ENCODE results near the gene CHTOP. TPM values are rescaled to one million over a fixed set of nuclear protein-coding genes. Genes with fewer than 3 reads are reported as not detected.

Gene CHTOP
- total and polyA plus RNA-seq, 2 of the 8 experiments (the other 6 are each of a cell fraction or from before 2014, with no cell fraction given): 84.6 to 104 TPM

- Histone ChIP-seq H2BK12ac (ENCODE audit: low read depth, low read length) (no peak overlapping the region), H3K23ac (ENCODE audit: insufficient read length) (no peak overlapping the region), H2AK5ac (ENCODE audit: low read depth, low read length) (no peak overlapping the region), H3K4me1 (replicated peaks in 1 of 4; ENCODE audit: control insufficient read depth in 3 of 4, insufficient read depth in 4 of 4, low read length in 3 of 4) (no peaks in the 10 kb centered on the region), H3K79me2 (ENCODE audit: control insufficient read depth in 1 of 2, insufficient read depth in 2 of 2, low read length in 2 of 2) (no peaks in the 10 kb centered on the region), H3K18ac (ENCODE audit: extremely low read depth, low read length) (no peak overlapping the region), H3K4me3 (ENCODE audit: extremely low read depth in 1 of 4, insufficient read depth in 2 of 4, low read depth in 3 of 4, low read length in 4 of 4) (no peak overlapping the region), H3K27ac (ENCODE audit: low read depth, low read length) (no peak overlapping the region), H3K36me3 (ENCODE audit: control insufficient read depth in 2 of 4, insufficient read depth in 4 of 4, low read length in 3 of 4) (peaks cover 0 to 5% (median 4%) of the 10 kb centered on the region in 4 experiments; a peak in 2 of 8 replicates), H3K14ac (ENCODE audit: insufficient read length) (no peak overlapping the region), H3K23me2 (ENCODE audit: low read depth, low read length) (no peaks in the 10 kb centered on the region), H2AFZ (ENCODE audit: low read length) (no peak overlapping the region), H3K9me3 (ENCODE audit: insufficient read depth in 2 of 2, low read depth in 1 of 2, low read length in 1 of 2) (no peaks in the 10 kb centered on the region; a peak in 1 of 4 replicates), H3K27me3 (replicated peaks in 1 of 4; ENCODE audit: control insufficient read depth in 3 of 4, extremely low read depth in 1 of 4, insufficient read depth in 3 of 4, low read length in 3 of 4) (no peaks in the 10 kb centered on the region), H4K20me1 (replicated peaks in 1 of 2; ENCODE audit: control insufficient read depth in 1 of 2, insufficient read depth in 2 of 2, low read length in 2 of 2) (no peaks in the 10 kb centered on the region), H2BK20ac (ENCODE audit: low read length) (no peak overlapping the region), H2BK5ac (ENCODE audit: low read depth, low read length) (no peak overlapping the region), H3K79me1 (ENCODE audit: low read depth, low read length) (no peaks in the 10 kb centered on the region), H4K8ac (ENCODE audit: extremely low read depth, insufficient read depth, low read length) (no peak overlapping the region), H3K9ac (replicated peaks in 1 of 4; ENCODE audit: extremely low read depth in 1 of 4, low read depth in 3 of 4, low read length in 3 of 4) (no peak overlapping the region), H2BK120ac (replicated peaks; ENCODE audit: low read depth, low read length) (no peak overlapping the region), H2BK15ac (ENCODE audit: low read length) (no peak overlapping the region), H4K91ac (replicated peaks; ENCODE audit: insufficient read length, low read length) (no peak overlapping the region), H3K56ac (replicated peaks; ENCODE audit: insufficient read length, low read depth, low read length) (no peak overlapping the region), H3K4ac (replicated peaks; ENCODE audit: insufficient read length, low read depth, low read length) (no peak overlapping the region), H4K5ac (ENCODE audit: insufficient read length, low read depth, low read length) (no peak overlapping the region), H3K4me2 (ENCODE audit: insufficient read depth in 1 of 2, low read depth in 2 of 2, low read length in 2 of 2) (no peak overlapping the region)
- ChIA-PET CTCF (ENCODE audit: partially characterized antibody) (interaction anchor here (0.7 to 14.0 kb wide), 7 partner anchors 9 to 91 kb away, joined by 3 to 190 read pairs (median 7); partner anchors contain the start of gene NPR1), POLR2A (ENCODE audit: partially characterized antibody) (interaction anchor here (1.0 to 2.8 kb wide), 2 partner anchors 8 to 10 kb away, joined by 4 to 11 read pairs; no protein-coding TSS in a partner anchor)
- 86% methylated on average over 11 of the region's 16 CpGs; no CpG with 5 or more reads in 1 of the 2 experiments for WGBS, 2 experiments (ENCODE audit: extremely low coverage in 1 of 2, insufficient coverage in 1 of 2, insufficient read length in 1 of 2, insufficient replicate concordance in 2 of 2, low coverage in 1 of 2, low lambda C conversion rate in 2 of 2, missing lambda C conversion rate in 1 of 2)
- DNase-seq (ENCODE audit: low read depth in 1 of 2, low spot score in 2 of 2) (no peak), FAIRE-seq (no peak)
- TF ChIP-seq GABPA (IDR thresholded peaks at IDR 0.05; ENCODE audit: borderline replicate concordance, insufficient read depth, low read length) (no peak), YY1 (IDR thresholded peaks at IDR 0.05; ENCODE audit: low read depth, low read length) (no peak), NRF1 (IDR thresholded peaks at IDR 0.05; ENCODE audit: low read depth, low read length) (no peak), BACH1 (IDR thresholded peaks at IDR 0.05; ENCODE audit: low read length) (no peak), ATF3 (IDR thresholded peaks at IDR 0.05; ENCODE audit: insufficient read depth, low read depth, low read length) (no peak), CTBP2 (IDR thresholded peaks at IDR 0.05; ENCODE audit: borderline replicate concordance, insufficient read depth, insufficient read length, low read length) (no peak), ASH2L (IDR thresholded peaks at IDR 0.05; ENCODE audit: low read length) (no peak), BRCA1 (IDR thresholded peaks at IDR 0.05; ENCODE audit: low read depth, low read length) (no peak), TBP (IDR thresholded peaks at IDR 0.05; ENCODE audit: low read depth, low read length) (no peak), SIX5 (IDR thresholded peaks at IDR 0.05; ENCODE audit: low read depth, low read length) (no peak), CHD1 (IDR thresholded peaks at IDR 0.05; ENCODE audit: low read depth, low read length) (no peak)
Observed at GRCh38 chr1:153687346-153688125, 53.7 kb downstream of the CHTOP start.
